WERI-Rb-1 (cell line): ENCODE data around the gene RPIA.

Experiments used
- DNase-seq: peaks from one replicate; pipeline ENCODE4 v3.0.0-alpha.2; 2020
- H3K27ac ChIP-seq: fragments of 250-450 bp; sonication (Bioruptor Pico); 2 replicates; pipeline ENCODE4 v1.5.1; 2020; ENCODE audit warnings: mild to moderate bottlenecking, moderate library complexity
- H3K27me3 ChIP-seq: fragments of 250-450 bp; sonication (Bioruptor Pico); 2 replicates; pipeline ENCODE4 v1.5.1; 2021; ENCODE audit warnings: mild to moderate bottlenecking, low read depth, moderate library complexity; ENCODE audit not compliant: insufficient read depth, severe bottlenecking
- H3K36me3 ChIP-seq: fragments of 250-450 bp; sonication (Bioruptor Pico); 2 replicates; pipeline ENCODE4 v1.5.1; 2020; ENCODE audit warnings: mild to moderate bottlenecking, moderate library complexity
- H3K4me3 ChIP-seq: 2 replicates; pipeline ENCODE4 v1.5.1; 2011; ENCODE audit warnings: low read depth, mild to moderate bottlenecking, control low read depth, low read length
- H3K9me3 ChIP-seq: fragments of 250-450 bp; sonication (Bioruptor Pico); 2 replicates; pipeline ENCODE4 v1.5.1; 2021; ENCODE audit warnings: mild to moderate bottlenecking, moderate library complexity; ENCODE audit not compliant: severe bottlenecking
- TF ChIP-seq, protein P1 (sequence below): IDR thresholded peaks from 2 replicates; pipeline ENCODE4 v1.5.1; 2011; ENCODE audit warnings: low read depth, mild to moderate bottlenecking, control low read depth, inconsistent platforms, low read length

Gene RPIA

DNA sequence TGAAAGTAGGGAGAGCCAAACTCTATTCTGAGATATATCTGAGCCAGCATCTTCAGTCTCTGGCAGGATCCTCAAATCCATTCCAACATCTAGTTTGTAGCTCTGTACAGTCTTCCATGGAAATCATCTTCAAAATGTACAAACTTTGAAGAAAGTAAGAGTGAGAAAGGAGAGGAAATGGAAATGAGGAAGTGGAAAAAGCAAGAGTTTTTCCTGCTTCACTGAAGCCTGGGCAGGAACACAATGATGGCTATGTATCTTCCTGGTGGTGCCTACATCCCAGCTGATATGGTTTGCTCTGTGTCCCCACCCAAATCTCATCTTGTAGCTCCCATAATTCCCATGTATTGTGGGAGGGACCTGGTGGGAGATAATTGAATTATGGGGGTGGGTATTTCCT, 4.1 kb upstream of the RPIA start:
- no peak for DNase-seq
- no peak overlapping the region for H3K4me3 ChIP-seq
- no peak overlapping the region for H3K27ac ChIP-seq
- peaks cover 12% of the 10 kb centered on the region for H3K9me3 ChIP-seq
- no peaks in the 10 kb centered on the region for H3K36me3 ChIP-seq
- no peaks in the 10 kb centered on the region for H3K27me3 ChIP-seq
- TF ChIP-seq, protein P1, sequence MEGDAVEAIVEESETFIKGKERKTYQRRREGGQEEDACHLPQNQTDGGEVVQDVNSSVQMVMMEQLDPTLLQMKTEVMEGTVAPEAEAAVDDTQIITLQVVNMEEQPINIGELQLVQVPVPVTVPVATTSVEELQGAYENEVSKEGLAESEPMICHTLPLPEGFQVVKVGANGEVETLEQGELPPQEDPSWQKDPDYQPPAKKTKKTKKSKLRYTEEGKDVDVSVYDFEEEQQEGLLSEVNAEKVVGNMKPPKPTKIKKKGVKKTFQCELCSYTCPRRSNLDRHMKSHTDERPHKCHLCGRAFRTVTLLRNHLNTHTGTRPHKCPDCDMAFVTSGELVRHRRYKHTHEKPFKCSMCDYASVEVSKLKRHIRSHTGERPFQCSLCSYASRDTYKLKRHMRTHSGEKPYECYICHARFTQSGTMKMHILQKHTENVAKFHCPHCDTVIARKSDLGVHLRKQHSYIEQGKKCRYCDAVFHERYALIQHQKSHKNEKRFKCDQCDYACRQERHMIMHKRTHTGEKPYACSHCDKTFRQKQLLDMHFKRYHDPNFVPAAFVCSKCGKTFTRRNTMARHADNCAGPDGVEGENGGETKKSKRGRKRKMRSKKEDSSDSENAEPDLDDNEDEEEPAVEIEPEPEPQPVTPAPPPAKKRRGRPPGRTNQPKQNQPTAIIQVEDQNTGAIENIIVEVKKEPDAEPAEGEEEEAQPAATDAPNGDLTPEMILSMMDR, result no peak

DNA sequence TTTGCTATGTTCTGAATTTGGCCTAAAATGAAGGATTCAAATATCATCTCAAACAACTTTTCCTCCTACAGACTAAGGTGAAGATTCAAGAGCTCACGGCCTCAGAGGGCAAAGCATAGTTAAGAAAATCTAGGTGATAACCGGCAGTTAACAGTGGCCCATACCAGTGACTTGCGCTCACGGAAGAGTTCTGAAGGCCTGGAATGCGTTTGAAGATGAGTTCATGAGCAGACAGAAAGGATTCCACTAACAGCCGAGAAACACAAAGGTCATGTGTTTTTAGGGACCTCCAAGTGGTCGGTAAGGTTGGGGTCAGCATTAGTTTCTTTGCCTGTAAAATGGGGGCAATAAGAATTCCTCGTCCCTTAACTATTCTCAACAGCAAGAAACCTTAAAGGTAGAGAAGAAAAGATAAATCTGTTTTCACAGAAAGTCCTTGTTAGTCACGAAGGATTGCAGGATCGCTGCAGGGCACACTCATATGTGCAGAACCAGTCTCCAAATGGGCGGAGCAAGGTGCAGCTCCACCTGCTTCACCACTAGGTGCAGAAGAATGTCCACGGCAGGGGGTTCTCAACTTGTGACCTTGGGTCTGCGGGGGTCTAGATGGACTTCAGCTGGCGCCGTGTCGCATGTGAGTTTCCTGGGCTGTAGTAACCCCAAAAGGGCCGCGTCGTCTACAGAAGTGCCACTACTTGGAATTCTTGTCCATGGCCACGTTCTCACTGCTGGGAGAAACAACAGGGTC, 708 bp upstream of the RPIA start:
- Histone ChIP-seq H3K36me3 (no peaks in the 10 kb centered on the region), H3K27ac (peak overlapping the region; percentile 53), H3K4me3 (peak overlapping the region; percentile 68), H3K27me3 (no peaks in the 10 kb centered on the region), H3K9me3 (no peaks in the 10 kb centered on the region)
- TF ChIP-seq, protein P1, result no peak
- peak; percentile 34 for DNase-seq

DNA sequence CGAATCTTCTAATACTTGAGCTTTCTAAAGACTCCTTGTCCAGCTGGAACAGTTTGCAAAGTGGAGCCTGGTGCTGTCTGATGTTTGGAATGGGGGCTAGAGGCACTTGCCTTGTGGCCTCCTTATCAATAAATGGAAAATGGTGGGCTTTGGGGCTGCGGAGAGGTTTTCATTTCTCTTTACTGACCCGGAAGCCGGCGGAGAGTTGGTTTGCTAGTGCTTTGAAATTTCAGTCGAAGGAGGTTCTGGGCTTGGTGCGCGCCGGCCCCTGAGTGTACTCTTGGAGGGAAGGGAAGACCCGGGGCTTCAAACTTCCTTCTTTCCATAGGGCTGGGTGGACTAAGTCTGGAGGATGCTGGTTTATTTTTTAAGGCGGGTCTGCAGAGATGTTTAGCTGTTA, 714 bp downstream of the RPIA start:
- H3K27ac ChIP-seq, result no peak overlapping the region
- H3K4me3 ChIP-seq, result peak overlapping the region; percentile 68
- TF ChIP-seq, protein P1, result no peak
- H3K9me3 ChIP-seq, result no peaks in the 10 kb centered on the region
- no peaks in the 10 kb centered on the region for H3K36me3 ChIP-seq
- no peak for DNase-seq
- H3K27me3 ChIP-seq, result no peaks in the 10 kb centered on the region

GRCh38 chr2:88693911-88694414, 2.5 kb downstream of the RPIA start:
- no peak overlapping the region for H3K27ac ChIP-seq
- no peaks in the 10 kb centered on the region for H3K27me3 ChIP-seq
- no peak overlapping the region for H3K4me3 ChIP-seq
- no peaks in the 10 kb centered on the region for H3K36me3 ChIP-seq
- TF ChIP-seq, protein P1, result no peak
- H3K9me3 ChIP-seq, result no peaks in the 10 kb centered on the region
- no peak for DNase-seq

DNA sequence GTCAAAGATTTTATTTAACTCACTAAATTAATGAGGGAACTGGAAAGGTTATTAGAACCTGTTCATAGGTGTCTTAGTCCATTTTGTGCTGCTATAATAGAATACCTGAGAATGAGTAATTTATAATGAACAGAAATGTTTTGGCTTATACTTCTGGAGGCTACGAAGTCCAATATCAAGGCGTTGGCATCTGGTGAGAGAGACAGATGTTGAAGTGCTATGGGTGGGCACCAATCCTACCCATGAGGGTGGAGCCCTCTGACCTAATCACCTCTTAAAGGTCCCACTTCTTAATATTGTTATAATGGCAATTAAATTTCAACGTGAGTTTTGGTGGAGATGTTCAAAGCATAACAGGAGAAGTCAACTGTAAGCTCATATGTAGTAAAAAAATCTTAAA, 5.1 kb downstream of the RPIA start:
- Histone ChIP-seq H3K27ac (no peak overlapping the region), H3K36me3 (no peaks in the 10 kb centered on the region), H3K4me3 (no peak overlapping the region), H3K9me3 (no peaks in the 10 kb centered on the region), H3K27me3 (no peaks in the 10 kb centered on the region)
- no peak for DNase-seq
- TF ChIP-seq, protein P1, result no peak
